OCI-LY1 (cell line): ENCODE results near the gene SH3BGRL2.

Experiments
- H2AFZ ChIP-seq: fragments of 200-600 bp; sonication (generic), shearing (Covaris generic); 2 replicates; pipeline ENCODE4 v1.6.0; 2014; ENCODE audit warnings: antibody characterized with exemption, mild to moderate bottlenecking, low read length
- H3F3A ChIP-seq: fragments of 200-600 bp; sonication (generic), shearing (Covaris generic); 2 replicates; pipeline ENCODE4 v1.6.0; 2014; ENCODE audit warnings: mild to moderate bottlenecking, antibody characterized with exemption, low read length, moderate library complexity; ENCODE audit not compliant: insufficient read depth
- H3K27ac ChIP-seq: fragments of 200-600 bp; sonication (generic); 2 replicates; pipeline ENCODE4 v1.5.1; 2014; ENCODE audit warnings: low read length, mixed run types, mild to moderate bottlenecking, low read depth; ENCODE audit not compliant: poor library complexity, severe bottlenecking
- H3K27me3 ChIP-seq: fragments of 200-600 bp; sonication (generic); 2 replicates; pipeline ENCODE4 v1.6.0; 2014; ENCODE audit warnings: antibody characterized with exemption, mild to moderate bottlenecking, low read length, moderate library complexity; ENCODE audit not compliant: insufficient read depth
- H3K36me3 ChIP-seq: fragments of 200-600 bp; sonication (generic); 2 replicates; pipeline ENCODE4 v1.6.1; 2014; ENCODE audit warnings: mild to moderate bottlenecking, antibody characterized with exemption, low read length, moderate library complexity, mixed read lengths; ENCODE audit not compliant: insufficient read depth
- H3K4me1 ChIP-seq: fragments of 200-600 bp; sonication (generic); 2 replicates; pipeline ENCODE4 v1.5.1; 2014; ENCODE audit warnings: mild to moderate bottlenecking, low read length, moderate library complexity; ENCODE audit not compliant: insufficient read depth, severe bottlenecking
- H3K4me2 ChIP-seq: fragments of 200-600 bp; sonication (generic), shearing (Covaris generic); 2 replicates; pipeline ENCODE4 v1.6.1; 2014; ENCODE audit warnings: low read length
- H3K4me3 ChIP-seq: fragments of 200-600 bp; sonication (generic); 2 replicates; pipeline ENCODE4 v1.5.1; 2014; ENCODE audit warnings: low read length, low read depth, mild to moderate bottlenecking, mixed read lengths; ENCODE audit not compliant: poor library complexity, severe bottlenecking
- H3K79me2 ChIP-seq: fragments of 200-600 bp; shearing (Covaris generic); 2 replicates; pipeline ENCODE4 v1.6.1; 2016; ENCODE audit warnings: mixed run types, low read length, mixed read lengths; ENCODE audit not compliant: insufficient read depth
- H3K9ac ChIP-seq: fragments of 200-600 bp; sonication (generic), shearing (Covaris generic); 2 replicates; pipeline ENCODE4 v1.6.1; 2014; ENCODE audit warnings: mild to moderate bottlenecking, low read length, mixed read lengths
- H3K9me2 ChIP-seq: fragments of 200-600 bp; sonication (generic), shearing (Covaris generic); 2 replicates; pipeline ENCODE4 v1.6.1; 2014; ENCODE audit warnings: low read depth, mild to moderate bottlenecking, low read length, mixed read lengths
- H3K9me3 ChIP-seq: fragments of 200-600 bp; shearing (Covaris generic); 2 replicates; pipeline ENCODE4 v1.6.1; 2014; ENCODE audit warnings: low read length, mixed read lengths
- H4K20me1 ChIP-seq: fragments of 200-600 bp; sonication (generic), shearing (Covaris generic); 2 replicates; pipeline ENCODE4 v1.6.0; 2016; ENCODE audit warnings: mild to moderate bottlenecking, low read length; ENCODE audit not compliant: insufficient read depth
- EZH2 ChIP-seq: fragments of 200-600 bp; sonication (generic), shearing (Covaris generic); IDR thresholded peaks from 2 replicates; pipeline ENCODE4 v1.8.0; 2017; ENCODE audit warnings: borderline replicate concordance, mixed run types, mild to moderate bottlenecking, antibody characterized with exemption, low read length, moderate library complexity, mixed read lengths
- TF ChIP-seq, protein P1 (sequence below): fragments of 200-600 bp; sonication (generic), shearing (Covaris generic); IDR thresholded peaks from 2 replicates; pipeline ENCODE4 v1.5.1; 2017; ENCODE audit warnings: mild to moderate bottlenecking, antibody characterized with exemption, low read length, moderate library complexity, mixed read lengths

The SH3BGRL2 gene

GRCh38 chr6:79648328-79648727 lies 17.2 kb downstream of the SH3BGRL2 start:
- Histone ChIP-seq H3K27me3 (no peaks in the 10 kb centered on the region), H3K4me2 (no peak overlapping the region), H3K36me3 (no peaks in the 10 kb centered on the region), H3K9ac (no peak overlapping the region), H2AFZ (no peak overlapping the region), H3K79me2 (no peaks in the 10 kb centered on the region), H3K4me1 (no peaks in the 10 kb centered on the region), H3K9me2 (no peaks in the 10 kb centered on the region), H3K9me3 (no peaks in the 10 kb centered on the region), H4K20me1 (no peaks in the 10 kb centered on the region), H3F3A (no peaks in the 10 kb centered on the region), H3K27ac (no peak overlapping the region), H3K4me3 (no peak overlapping the region)
- no peak for TF ChIP-seq EZH2
- TF ChIP-seq, protein P1, sequence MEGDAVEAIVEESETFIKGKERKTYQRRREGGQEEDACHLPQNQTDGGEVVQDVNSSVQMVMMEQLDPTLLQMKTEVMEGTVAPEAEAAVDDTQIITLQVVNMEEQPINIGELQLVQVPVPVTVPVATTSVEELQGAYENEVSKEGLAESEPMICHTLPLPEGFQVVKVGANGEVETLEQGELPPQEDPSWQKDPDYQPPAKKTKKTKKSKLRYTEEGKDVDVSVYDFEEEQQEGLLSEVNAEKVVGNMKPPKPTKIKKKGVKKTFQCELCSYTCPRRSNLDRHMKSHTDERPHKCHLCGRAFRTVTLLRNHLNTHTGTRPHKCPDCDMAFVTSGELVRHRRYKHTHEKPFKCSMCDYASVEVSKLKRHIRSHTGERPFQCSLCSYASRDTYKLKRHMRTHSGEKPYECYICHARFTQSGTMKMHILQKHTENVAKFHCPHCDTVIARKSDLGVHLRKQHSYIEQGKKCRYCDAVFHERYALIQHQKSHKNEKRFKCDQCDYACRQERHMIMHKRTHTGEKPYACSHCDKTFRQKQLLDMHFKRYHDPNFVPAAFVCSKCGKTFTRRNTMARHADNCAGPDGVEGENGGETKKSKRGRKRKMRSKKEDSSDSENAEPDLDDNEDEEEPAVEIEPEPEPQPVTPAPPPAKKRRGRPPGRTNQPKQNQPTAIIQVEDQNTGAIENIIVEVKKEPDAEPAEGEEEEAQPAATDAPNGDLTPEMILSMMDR: no peak

GRCh38 chr6:79649016-79649415 lies 17.9 kb downstream of the SH3BGRL2 start:
- no peaks in the 10 kb centered on the region for H3K9me3 ChIP-seq
- no peaks in the 10 kb centered on the region for H3K27me3 ChIP-seq
- no peak overlapping the region for H2AFZ ChIP-seq
- H3F3A ChIP-seq: no peaks in the 10 kb centered on the region
- no peaks in the 10 kb centered on the region for H3K36me3 ChIP-seq
- no peaks in the 10 kb centered on the region for H3K4me1 ChIP-seq
- H3K4me2 ChIP-seq: no peak overlapping the region
- H3K4me3 ChIP-seq: no peak overlapping the region
- TF ChIP-seq, protein P1: no peak
- no peak for TF ChIP-seq EZH2
- no peaks in the 10 kb centered on the region for H3K79me2 ChIP-seq
- H3K27ac ChIP-seq: no peak overlapping the region
- H3K9me2 ChIP-seq: no peaks in the 10 kb centered on the region
- no peak overlapping the region for H3K9ac ChIP-seq
- H4K20me1 ChIP-seq: no peaks in the 10 kb centered on the region

- no peaks in the 10 kb centered on the region for H3K4me1 ChIP-seq
- H3K4me3 ChIP-seq: no peak overlapping the region
- no peak overlapping the region for H3K9ac ChIP-seq
- no peaks in the 10 kb centered on the region for H3F3A ChIP-seq
- no peaks in the 10 kb centered on the region for H3K36me3 ChIP-seq
- no peak overlapping the region for H3K4me2 ChIP-seq
- TF ChIP-seq, protein P1: no peak
- TF ChIP-seq EZH2: no peak
- no peaks in the 10 kb centered on the region for H4K20me1 ChIP-seq
- no peak overlapping the region for H3K27ac ChIP-seq
- H3K9me2 ChIP-seq: no peaks in the 10 kb centered on the region
- H3K9me3 ChIP-seq: no peaks in the 10 kb centered on the region
- no peak overlapping the region for H2AFZ ChIP-seq
- H3K27me3 ChIP-seq: no peaks in the 10 kb centered on the region
- H3K79me2 ChIP-seq: no peaks in the 10 kb centered on the region
Measured at GRCh38 chr6:79650950-79651349, 19.8 kb downstream of the SH3BGRL2 start.
